GM12892 (cell line): Measurements from ENCODE around the gene ERCC2.

ENCODE experiments used
- POLR2A ChIP-seq: IDR thresholded peaks from 2 replicates; pipeline ENCODE4 v1.6.1; 2011; ENCODE audit warnings: low read depth, low read length, control low read depth
- POLR2AphosphoS5 ChIP-seq: IDR thresholded peaks from 2 replicates; pipeline ENCODE4 v1.6.1; 2011; ENCODE audit warnings: low read depth, low read length, control low read depth
- TAF1 ChIP-seq: IDR thresholded peaks from 2 replicates; pipeline ENCODE4 v1.6.1; 2011; ENCODE audit warnings: low read depth, mild to moderate bottlenecking, control low read depth, low read length, borderline replicate concordance

DNA sequence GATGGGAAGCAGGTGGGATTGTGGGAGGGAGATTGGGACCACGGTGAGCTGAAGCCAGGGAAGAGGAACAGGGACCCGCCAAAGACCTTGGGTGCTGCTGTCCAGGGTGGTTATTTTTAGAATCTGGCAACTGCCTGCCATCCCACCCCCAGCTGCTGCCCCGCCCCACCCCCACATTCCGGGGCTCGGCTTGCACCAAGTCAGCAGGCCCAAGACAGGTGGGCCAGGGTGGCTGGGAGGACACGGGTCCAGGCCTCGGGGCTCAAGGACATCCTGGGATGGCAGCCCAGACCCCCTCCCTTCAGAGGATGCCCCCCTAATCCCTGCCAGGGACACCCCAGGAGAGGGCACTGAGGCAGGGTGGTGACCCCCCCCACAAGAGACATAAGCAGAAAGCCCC lies 48.5 kb downstream of the ERCC2 start:
- TF ChIP-seq POLR2AphosphoS5 (no peak), TAF1 (no peak), POLR2A (no peak)
